Right atrium auricular region (tissue), 2 donors: ENCODE measurements around the gene AKAIN1. TPM values are rescaled to one million over a fixed set of nuclear protein-coding genes. Genes with fewer than 3 reads are reported as not detected.

ENCODE experiments used
- DNase-seq: peaks from one replicate; pipeline ENCODE4 v3.0.0-alpha.2; 2019; ENCODE audit warnings: low spot score
- H3K27ac ChIP-seq, 2 donors: fragments of 200-600 bp; sonication (generic); 1 replicate in 1 of 2; 2 replicates in 1 of 2; pipeline ENCODE4 v1.5.1; 2016 to 2019
- H3K27me3 ChIP-seq, 2 donors: fragments of 200-600 bp; sonication (generic); one replicate each; pipeline versions ENCODE4 v1.5.1 to v1.6.0; 2017 to 2019
- H3K36me3 ChIP-seq: fragments of 200-600 bp; sonication (generic); one replicate; pipeline ENCODE4 v1.5.1; 2016
- H3K4me1 ChIP-seq, 2 donors: fragments of 200-600 bp; sonication (generic); one replicate each; pipeline versions ENCODE4 v1.5.1 to v1.6.0; 2017 to 2019
- H3K4me3 ChIP-seq, 2 donors: fragments of 200-600 bp; sonication (generic); 1 replicate in 1 of 2; 2 replicates in 1 of 2; pipeline ENCODE4 v1.5.1; 2017 to 2019; ENCODE audit warnings: mild to moderate bottlenecking in 1 of 2, moderate library complexity in 1 of 2
- H3K9me3 ChIP-seq, 2 donors: fragments of 200-600 bp; sonication (generic); one replicate each; pipeline ENCODE4 v1.5.1; 2019
- total RNA-seq, 2 donors: library from RNA; depleted of rRNA; stranded (reverse); fragments of >200 nt; gene quantifications; one replicate each; pipeline ENCODE4 v1.1.0, GENCODE V29; 2016
- TF ChIP-seq, protein P1 (sequence below), 2 donors: fragments of 200-600 bp; sonication (generic); IDR thresholded peaks; one replicate each; pipeline ENCODE4 v1.5.1; 2019; ENCODE audit warnings: antibody characterized with exemption in 2 of 2

AKAIN1 gene
- total RNA-seq, 2 donors from 2014 or later, result not detected

DNA sequence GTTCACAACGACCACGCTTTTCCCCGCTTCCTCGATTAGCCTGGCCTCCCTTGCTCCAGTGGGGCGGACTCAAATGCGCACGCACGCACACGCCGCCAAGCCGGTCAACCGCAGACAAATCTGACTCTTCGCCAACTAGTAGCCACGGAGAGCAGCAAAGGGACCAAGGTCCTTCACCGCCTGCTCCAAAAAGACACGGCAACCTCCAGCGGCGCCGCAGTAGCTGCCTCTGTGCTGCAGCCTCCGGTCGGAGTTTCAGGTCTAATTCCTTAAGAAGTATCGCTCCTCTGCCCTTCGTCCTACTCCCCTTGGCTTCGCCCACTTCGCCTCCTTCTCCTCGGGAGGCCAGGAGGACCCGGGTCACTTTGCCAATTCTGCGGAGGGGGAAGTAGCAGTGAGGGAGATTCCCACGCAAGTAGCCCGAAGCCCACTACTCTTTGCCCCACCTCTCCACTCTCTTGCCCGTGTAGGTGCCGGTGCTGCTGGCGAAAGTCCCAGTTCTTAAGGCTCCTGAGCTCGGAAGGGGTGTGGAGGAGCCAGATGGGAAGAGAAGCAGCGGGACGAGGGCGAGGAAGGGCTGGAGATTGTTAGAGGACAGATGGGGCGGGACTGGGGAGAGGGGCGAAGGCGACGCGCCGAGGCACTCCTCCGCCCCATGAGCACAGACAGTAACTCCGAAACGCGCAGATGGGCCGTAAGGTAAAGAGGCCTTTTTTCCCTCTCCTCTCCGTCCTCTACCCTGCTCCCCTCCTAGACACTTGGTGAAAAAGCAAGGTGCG is 615 bp downstream of the AKAIN1 start:
- Histone ChIP-seq H3K4me1 (peaks cover 0 to 9% of the 10 kb centered on the region in 2 donors), H3K36me3 (no peaks in the 10 kb centered on the region), H3K4me3 (no peak overlapping the region), H3K9me3 (no peaks in the 10 kb centered on the region), H3K27ac (no peak overlapping the region), H3K27me3 (peaks cover 3 to 25% of the 10 kb centered on the region in 2 donors)
- TF ChIP-seq, protein P1, sequence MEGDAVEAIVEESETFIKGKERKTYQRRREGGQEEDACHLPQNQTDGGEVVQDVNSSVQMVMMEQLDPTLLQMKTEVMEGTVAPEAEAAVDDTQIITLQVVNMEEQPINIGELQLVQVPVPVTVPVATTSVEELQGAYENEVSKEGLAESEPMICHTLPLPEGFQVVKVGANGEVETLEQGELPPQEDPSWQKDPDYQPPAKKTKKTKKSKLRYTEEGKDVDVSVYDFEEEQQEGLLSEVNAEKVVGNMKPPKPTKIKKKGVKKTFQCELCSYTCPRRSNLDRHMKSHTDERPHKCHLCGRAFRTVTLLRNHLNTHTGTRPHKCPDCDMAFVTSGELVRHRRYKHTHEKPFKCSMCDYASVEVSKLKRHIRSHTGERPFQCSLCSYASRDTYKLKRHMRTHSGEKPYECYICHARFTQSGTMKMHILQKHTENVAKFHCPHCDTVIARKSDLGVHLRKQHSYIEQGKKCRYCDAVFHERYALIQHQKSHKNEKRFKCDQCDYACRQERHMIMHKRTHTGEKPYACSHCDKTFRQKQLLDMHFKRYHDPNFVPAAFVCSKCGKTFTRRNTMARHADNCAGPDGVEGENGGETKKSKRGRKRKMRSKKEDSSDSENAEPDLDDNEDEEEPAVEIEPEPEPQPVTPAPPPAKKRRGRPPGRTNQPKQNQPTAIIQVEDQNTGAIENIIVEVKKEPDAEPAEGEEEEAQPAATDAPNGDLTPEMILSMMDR (IDR thresholded peaks at IDR 0.05), result no peak
- no peak for DNase-seq

- H3K9me3 ChIP-seq, result no peaks in the 10 kb centered on the region
- H3K27ac ChIP-seq, result no peak overlapping the region
- H3K4me3 ChIP-seq, result no peak overlapping the region
- DNase-seq, result no peak
- no peaks in the 10 kb centered on the region for H3K36me3 ChIP-seq
- peaks cover 0 to 9% of the 10 kb centered on the region in 2 donors for H3K4me1 ChIP-seq
- H3K27me3 ChIP-seq, result peaks cover 3 to 25% of the 10 kb centered on the region in 2 donors
- TF ChIP-seq, protein P1 (IDR thresholded peaks at IDR 0.05), result no peak
Observed at GRCh38 chr18:5195656-5196055, 1.4 kb downstream of the AKAIN1 start.

DNA sequence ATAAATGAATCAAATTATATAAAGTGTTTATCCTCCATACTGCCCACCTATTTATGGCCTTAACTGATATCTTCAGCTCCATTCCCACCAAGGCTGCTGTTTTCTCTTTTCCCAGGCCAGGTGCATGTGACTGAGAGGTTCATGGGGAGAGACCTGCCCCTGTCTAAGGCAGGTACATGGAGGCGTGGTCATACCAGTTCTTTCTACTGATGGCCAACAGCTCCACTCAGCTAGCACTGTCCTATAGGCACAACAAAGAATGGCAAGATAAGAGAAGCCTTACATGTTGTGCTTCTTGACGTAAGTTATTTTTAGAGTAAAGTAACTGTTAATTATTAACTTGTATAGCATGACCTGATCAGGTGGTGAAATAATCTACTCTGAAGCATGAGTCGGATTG is 16.8 kb downstream of the AKAIN1 start:
- H3K4me3 ChIP-seq, result no peak overlapping the region
- no peaks in the 10 kb centered on the region for H3K9me3 ChIP-seq
- H3K4me1 ChIP-seq, result no peaks in the 10 kb centered on the region
- H3K36me3 ChIP-seq, result no peaks in the 10 kb centered on the region
- no peaks in the 10 kb centered on the region for H3K27me3 ChIP-seq
- TF ChIP-seq, protein P1 (IDR thresholded peaks at IDR 0.05), result no peak
- DNase-seq, result no peak
- H3K27ac ChIP-seq, result no peak overlapping the region

DNA sequence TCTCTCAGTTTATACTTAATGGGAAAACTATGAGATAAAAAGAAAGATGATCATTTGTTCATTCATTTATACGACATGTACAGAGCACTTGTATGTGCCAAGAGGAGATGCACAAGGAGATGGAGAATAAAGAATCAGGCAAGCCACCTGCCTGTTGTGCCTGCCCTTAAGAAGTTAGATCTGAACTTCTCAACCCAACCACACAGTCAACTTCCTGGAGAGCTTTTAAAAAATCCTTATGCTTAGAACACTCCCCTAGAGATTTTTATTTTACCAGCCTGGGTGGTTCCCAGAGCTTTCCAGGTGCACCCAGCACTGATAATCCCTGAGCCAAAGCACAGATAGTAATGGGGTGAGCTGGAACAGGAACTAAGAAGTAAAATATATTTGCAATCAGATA is 18.5 kb downstream of the AKAIN1 start:
- no peak for DNase-seq
- Histone ChIP-seq H3K27me3 (no peaks in the 10 kb centered on the region), H3K27ac (no peak overlapping the region), H3K4me3 (no peak overlapping the region), H3K4me1 (no peaks in the 10 kb centered on the region), H3K9me3 (no peaks in the 10 kb centered on the region), H3K36me3 (no peaks in the 10 kb centered on the region)
- TF ChIP-seq, protein P1 (IDR thresholded peaks at IDR 0.05), result no peak

- Histone ChIP-seq H3K4me1 (no peaks in the 10 kb centered on the region), H3K27me3 (no peaks in the 10 kb centered on the region), H3K36me3 (no peaks in the 10 kb centered on the region), H3K27ac (no peak overlapping the region), H3K9me3 (no peaks in the 10 kb centered on the region), H3K4me3 (no peak overlapping the region)
- TF ChIP-seq, protein P1 (IDR thresholded peaks at IDR 0.05), result no peak
- DNase-seq, result no peak
Observed at GRCh38 chr18:5175378-5175777, 21.7 kb downstream of the AKAIN1 start.

GRCh38 chr18:5173646-5174045 is 23.4 kb downstream of the AKAIN1 start:
- Histone ChIP-seq H3K36me3 (no peaks in the 10 kb centered on the region), H3K9me3 (no peaks in the 10 kb centered on the region), H3K4me1 (no peaks in the 10 kb centered on the region), H3K4me3 (no peak overlapping the region), H3K27ac (no peak overlapping the region), H3K27me3 (no peaks in the 10 kb centered on the region)
- TF ChIP-seq, protein P1 (IDR thresholded peaks at IDR 0.05), result no peak
- DNase-seq, result no peak
